Uterus (tissue), 2 donors: Measurements from ENCODE around the gene TOGARAM1.

Source experiments
- CTCF ChIP-seq, 4 experiments: fragments of 200-600 bp in 2 of 4; fragments of 450-650 bp in 2 of 4; sonication (generic) in 2 of 4; IDR thresholded peaks; one replicate each; pipeline ENCODE4 v1.5.1; 2016 to 2019; ENCODE audit warnings: antibody characterized with exemption in 4 of 4, mild to moderate bottlenecking in 2 of 4, moderate library complexity in 1 of 4
- POLR2A ChIP-seq, 2 donors: fragments of 450-650 bp; IDR thresholded peaks; one replicate each; pipeline ENCODE4 v1.6.1; 2016; ENCODE audit warnings: antibody characterized with exemption in 2 of 2, mild to moderate bottlenecking in 1 of 2, moderate library complexity in 1 of 2

DNA sequence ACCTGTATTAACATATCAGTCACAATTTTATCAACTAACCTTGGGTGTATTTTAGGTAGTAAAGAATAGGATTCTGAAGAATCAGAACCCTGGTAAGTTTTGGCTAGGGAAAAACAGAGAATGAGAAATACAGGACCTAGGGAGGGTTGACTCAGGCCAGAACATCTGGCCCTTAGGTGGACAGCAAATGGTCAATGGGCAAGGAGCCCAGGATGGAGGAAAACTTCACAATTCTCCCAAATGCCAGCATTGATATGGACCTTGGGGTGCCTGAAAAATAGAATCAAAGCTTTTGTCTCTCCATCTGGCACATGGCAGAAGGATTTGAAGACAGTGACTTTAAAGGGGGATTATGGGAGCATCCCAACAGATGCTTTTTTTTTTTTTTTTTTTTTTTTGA lies 89.2 kb downstream of the TOGARAM1 start:
- TF ChIP-seq POLR2A (IDR thresholded peaks at IDR 0.05) (no peak), CTCF (IDR thresholded peaks at IDR 0.05) (no peak)
